Measurements from ENCODE around the gene CCNY.

Gene CCNY

GRCh38 chr10:35492386-35493195, 156.3 kb downstream of the CCNY start:
- Histone ChIP-seq H4K20me1 (ENCODE audit: insufficient read depth, low read length, poor library complexity, severe bottlenecking) (peaks cover 4% of the 10 kb centered on the region), H3K27me3 (ENCODE audit: insufficient read depth, low read length, poor library complexity, severe bottlenecking) (no peaks in the 10 kb centered on the region), H3K36me3 (ENCODE audit: insufficient read depth, low read length) (peaks cover 15% of the 10 kb centered on the region; the same call in 1 of the 2 replicates), H3K9me3 (ENCODE audit: insufficient read depth, low read depth, low read length) (no peaks in the 10 kb centered on the region), H3K4me3 (ENCODE audit: low read length, poor library complexity, severe bottlenecking) (no peak overlapping the region), H3F3A (ENCODE audit: low read depth) (no peaks in the 10 kb centered on the region), H3K4me2 (ENCODE audit: low read depth, low read length, poor library complexity, severe bottlenecking) (no peak overlapping the region), H3K9ac (ENCODE audit: low read depth, low read length, poor library complexity, severe bottlenecking) (no peak overlapping the region), H2AFZ (ENCODE audit: low read length) (no peak overlapping the region), H3K4me1 (ENCODE audit: insufficient read depth, low read length, poor library complexity, severe bottlenecking) (peaks cover 27% of the 10 kb centered on the region), H3K79me2 (ENCODE audit: insufficient read depth, low read length) (peaks cover 78% of the 10 kb centered on the region), H3K9me2 (replicated peaks; ENCODE audit: low read depth, low read length) (no peaks in the 10 kb centered on the region)
- TF ChIP-seq EZH2phosphoT487 (IDR thresholded peaks at IDR 0.05; ENCODE audit: borderline replicate concordance) (no peak), CTCF (conservative IDR thresholded peaks at IDR 0.05; ENCODE audit: low read length) (no peak)

GRCh38 chr10:35493196-35494118, 157.1 kb downstream of the CCNY start:
- no peak overlapping the region for H3K4me3 ChIP-seq (ENCODE audit: low read length, poor library complexity, severe bottlenecking)
- no peak overlapping the region for H2AFZ ChIP-seq (ENCODE audit: low read length)
- peaks cover 80% of the 10 kb centered on the region for H3K79me2 ChIP-seq (ENCODE audit: insufficient read depth, low read length)
- H3K9me3 ChIP-seq (ENCODE audit: insufficient read depth, low read depth, low read length) = no peaks in the 10 kb centered on the region
- peaks cover 27% of the 10 kb centered on the region for H3K4me1 ChIP-seq (ENCODE audit: insufficient read depth, low read length, poor library complexity, severe bottlenecking)
- H3K27me3 ChIP-seq (ENCODE audit: insufficient read depth, low read length, poor library complexity, severe bottlenecking) = no peaks in the 10 kb centered on the region
- H4K20me1 ChIP-seq (ENCODE audit: insufficient read depth, low read length, poor library complexity, severe bottlenecking) = peaks cover 4% of the 10 kb centered on the region
- no peak for TF ChIP-seq EZH2phosphoT487 (IDR thresholded peaks at IDR 0.05; ENCODE audit: borderline replicate concordance)
- TF ChIP-seq CTCF (conservative IDR thresholded peaks at IDR 0.05; ENCODE audit: low read length) = no peak
- H3K4me2 ChIP-seq (ENCODE audit: low read depth, low read length, poor library complexity, severe bottlenecking) = no peak overlapping the region
- no peak overlapping the region for H3K9ac ChIP-seq (ENCODE audit: low read depth, low read length, poor library complexity, severe bottlenecking)
- peaks cover 9% of the 10 kb centered on the region; the same call in 1 of the 2 replicates for H3K36me3 ChIP-seq (ENCODE audit: insufficient read depth, low read length)
- H3K9me2 ChIP-seq (replicated peaks; ENCODE audit: low read depth, low read length) = no peaks in the 10 kb centered on the region
- no peaks in the 10 kb centered on the region for H3F3A ChIP-seq (ENCODE audit: low read depth)

- peaks cover 4% of the 10 kb centered on the region for H4K20me1 ChIP-seq (ENCODE audit: insufficient read depth, low read length, poor library complexity, severe bottlenecking)
- H3K4me3 ChIP-seq (ENCODE audit: low read length, poor library complexity, severe bottlenecking) = no peak overlapping the region
- H3K79me2 ChIP-seq (ENCODE audit: insufficient read depth, low read length) = peaks cover 90% of the 10 kb centered on the region
- no peaks in the 10 kb centered on the region for H3F3A ChIP-seq (ENCODE audit: low read depth)
- H3K27me3 ChIP-seq (ENCODE audit: insufficient read depth, low read length, poor library complexity, severe bottlenecking) = no peaks in the 10 kb centered on the region
- peak overlapping the region; percentile 34 for H3K4me2 ChIP-seq (ENCODE audit: low read depth, low read length, poor library complexity, severe bottlenecking)
- no peaks in the 10 kb centered on the region for H3K9me3 ChIP-seq (ENCODE audit: insufficient read depth, low read depth, low read length)
- TF ChIP-seq CTCF (conservative IDR thresholded peaks at IDR 0.05; ENCODE audit: low read length) = no peak
- TF ChIP-seq EZH2phosphoT487 (IDR thresholded peaks at IDR 0.05; ENCODE audit: borderline replicate concordance) = no peak
- no peak overlapping the region for H3K9ac ChIP-seq (ENCODE audit: low read depth, low read length, poor library complexity, severe bottlenecking)
- peaks cover 27% of the 10 kb centered on the region for H3K4me1 ChIP-seq (ENCODE audit: insufficient read depth, low read length, poor library complexity, severe bottlenecking)
- H3K36me3 ChIP-seq (ENCODE audit: insufficient read depth, low read length) = peaks cover 5% of the 10 kb centered on the region; the same call in 1 of the 2 replicates
- no peaks in the 10 kb centered on the region for H3K9me2 ChIP-seq (replicated peaks; ENCODE audit: low read depth, low read length)
- no peak overlapping the region for H2AFZ ChIP-seq (ENCODE audit: low read length)
Observed at GRCh38 chr10:35495521-35496119, 159.3 kb downstream of the CCNY start.

Measured in Loucy (cell line).